ENCODE results near the gene PLEKHG1.

DNA sequence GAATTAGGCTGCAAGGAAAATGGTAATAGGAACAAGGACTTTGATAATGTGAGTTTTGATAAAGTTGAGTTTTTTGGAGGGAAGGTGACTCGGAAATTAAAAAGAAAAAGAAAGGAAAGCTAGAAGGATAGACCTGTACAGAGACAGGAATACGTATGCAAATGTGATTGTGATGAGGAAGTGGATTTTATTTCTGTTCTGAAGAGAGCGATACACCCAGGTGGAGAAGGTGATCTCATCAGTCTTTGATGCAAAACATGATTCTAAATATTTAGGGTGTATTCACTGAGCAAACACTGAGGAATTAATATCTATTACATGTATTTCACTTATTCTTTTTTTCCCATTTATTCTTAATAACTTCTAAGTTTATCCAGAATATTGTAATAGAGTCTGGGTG, 9.2 kb upstream of the PLEKHG1 start:
- TF ChIP-seq ZNF565 (CRISPR knock-in tag; conservative IDR thresholded peaks at IDR 0.05; ENCODE audit: low read depth) (no peak), CSDC2 (CRISPR knock-in tag; IDR thresholded peaks at IDR 0.05) (no peak), BACH2 (CRISPR knock-in tag; IDR thresholded peaks at IDR 0.05; ENCODE audit: borderline replicate concordance) (no peak), ZC3H10 (CRISPR knock-in tag; IDR thresholded peaks at IDR 0.05) (no peak), GLIS3 (CRISPR knock-in tag; IDR thresholded peaks at IDR 0.05) (no peak), PPARA (CRISPR knock-in tag; IDR thresholded peaks at IDR 0.05; ENCODE audit: borderline replicate concordance) (no peak), TOX (CRISPR knock-in tag; IDR thresholded peaks at IDR 0.05; ENCODE audit: borderline replicate concordance) (no peak), ZFP3 (CRISPR knock-in tag; IDR thresholded peaks at IDR 0.05) (no peak), TSHZ2 (CRISPR knock-in tag; IDR thresholded peaks at IDR 0.05) (no peak), RARB (CRISPR knock-in tag; IDR thresholded peaks at IDR 0.05) (no peak), ZNF8 (CRISPR knock-in tag; IDR thresholded peaks at IDR 0.05) (no peak), POU6F1 (CRISPR knock-in tag; IDR thresholded peaks at IDR 0.05; ENCODE audit: borderline replicate concordance, low read depth) (no peak), ESRRG (CRISPR knock-in tag; IDR thresholded peaks at IDR 0.05) (no peak)
- TF ChIP-seq, protein P1, sequence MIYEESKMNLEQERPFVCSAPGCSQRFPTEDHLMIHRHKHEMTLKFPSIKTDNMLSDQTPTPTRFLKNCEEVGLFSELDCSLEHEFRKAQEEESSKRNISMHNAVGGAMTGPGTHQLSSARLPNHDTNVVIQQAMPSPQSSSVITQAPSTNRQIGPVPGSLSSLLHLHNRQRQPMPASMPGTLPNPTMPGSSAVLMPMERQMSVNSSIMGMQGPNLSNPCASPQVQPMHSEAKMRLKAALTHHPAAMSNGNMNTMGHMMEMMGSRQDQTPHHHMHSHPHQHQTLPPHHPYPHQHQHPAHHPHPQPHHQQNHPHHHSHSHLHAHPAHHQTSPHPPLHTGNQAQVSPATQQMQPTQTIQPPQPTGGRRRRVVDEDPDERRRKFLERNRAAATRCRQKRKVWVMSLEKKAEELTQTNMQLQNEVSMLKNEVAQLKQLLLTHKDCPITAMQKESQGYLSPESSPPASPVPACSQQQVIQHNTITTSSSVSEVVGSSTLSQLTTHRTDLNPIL (CRISPR knock-in tag; IDR thresholded peaks at IDR 0.05; ENCODE audit: low read depth): no peak
